ENCODE measurements around the gene FCSK.
A peak's percentile ranks its signal among the peaks of the same experiment; 100 is the strongest.
"Not testable (repeated sequence)": the region's sequence is repeated elsewhere in the genome, so short reads cannot be mapped to it uniquely, and the experiment has no call there.

Gene FCSK

GRCh38 chr16:70448075-70448474 is 6.3 kb upstream of the FCSK start:
- TF ChIP-seq CTCF (IDR thresholded peaks at IDR 0.05; ENCODE audit: low read depth, low read length): no peak
- no peak for DNase-seq (ENCODE audit: low read depth, low spot score)
- no peak overlapping the region for H3K4me3 ChIP-seq (ENCODE audit: low read depth, low read length)
- in situ Hi-C loops (cut with HindIII; ENCODE audit: low sequenced_read_pairs): no loop called here

DNA sequence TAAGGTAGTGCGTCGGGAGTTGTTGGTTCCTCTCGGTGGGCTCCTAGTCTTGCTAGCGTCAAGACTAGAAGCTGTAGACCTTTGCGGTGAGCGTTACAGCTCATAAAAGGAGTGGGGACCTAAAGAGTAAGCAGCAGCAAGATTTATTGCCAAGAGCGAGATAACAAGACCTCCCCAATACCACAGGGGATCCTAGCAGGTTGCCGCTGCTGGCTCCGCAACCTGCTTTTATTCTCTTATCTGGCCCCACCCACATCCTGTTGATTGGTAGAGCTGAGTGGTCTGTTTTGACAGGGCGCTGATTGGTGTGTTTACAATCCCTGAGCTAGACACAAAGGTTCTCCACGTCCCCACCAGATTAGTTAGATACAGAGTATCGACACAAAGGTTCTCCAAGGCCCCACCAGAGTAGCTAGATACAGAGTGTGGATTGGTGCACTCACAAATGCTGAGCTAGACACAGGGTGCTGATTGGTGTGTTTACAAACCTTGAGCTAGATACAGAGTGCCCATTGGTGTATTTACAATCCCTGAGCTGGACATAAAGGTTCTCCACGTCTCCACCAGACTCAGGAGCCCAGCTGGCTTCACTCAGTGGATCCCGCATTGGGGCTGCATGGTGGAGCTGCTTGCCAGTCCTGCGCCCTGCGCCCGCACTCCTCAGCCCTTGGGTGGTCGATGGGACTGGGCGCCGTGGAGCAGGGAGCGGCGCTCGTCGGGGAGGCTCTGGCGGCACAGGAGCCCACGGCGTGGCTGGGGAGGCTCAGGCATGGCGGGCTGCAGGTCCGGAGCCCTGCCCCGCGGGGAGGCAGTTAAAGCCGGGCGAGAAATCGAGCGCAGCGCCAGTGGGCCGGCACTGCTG is 4.0 kb upstream of the FCSK start:
- in situ Hi-C loops (cut with HindIII; ENCODE audit: low sequenced_read_pairs); H3K4me3 ChIP-seq (ENCODE audit: low read depth, low read length); DNase-seq (ENCODE audit: low read depth, low spot score): not testable (repeated sequence)

GRCh38 chr16:70451004-70451340 is 3.4 kb upstream of the FCSK start:
- DNase-seq (ENCODE audit: low read depth, low spot score); in situ Hi-C loops (cut with HindIII; ENCODE audit: low sequenced_read_pairs): not testable (repeated sequence)

DNA sequence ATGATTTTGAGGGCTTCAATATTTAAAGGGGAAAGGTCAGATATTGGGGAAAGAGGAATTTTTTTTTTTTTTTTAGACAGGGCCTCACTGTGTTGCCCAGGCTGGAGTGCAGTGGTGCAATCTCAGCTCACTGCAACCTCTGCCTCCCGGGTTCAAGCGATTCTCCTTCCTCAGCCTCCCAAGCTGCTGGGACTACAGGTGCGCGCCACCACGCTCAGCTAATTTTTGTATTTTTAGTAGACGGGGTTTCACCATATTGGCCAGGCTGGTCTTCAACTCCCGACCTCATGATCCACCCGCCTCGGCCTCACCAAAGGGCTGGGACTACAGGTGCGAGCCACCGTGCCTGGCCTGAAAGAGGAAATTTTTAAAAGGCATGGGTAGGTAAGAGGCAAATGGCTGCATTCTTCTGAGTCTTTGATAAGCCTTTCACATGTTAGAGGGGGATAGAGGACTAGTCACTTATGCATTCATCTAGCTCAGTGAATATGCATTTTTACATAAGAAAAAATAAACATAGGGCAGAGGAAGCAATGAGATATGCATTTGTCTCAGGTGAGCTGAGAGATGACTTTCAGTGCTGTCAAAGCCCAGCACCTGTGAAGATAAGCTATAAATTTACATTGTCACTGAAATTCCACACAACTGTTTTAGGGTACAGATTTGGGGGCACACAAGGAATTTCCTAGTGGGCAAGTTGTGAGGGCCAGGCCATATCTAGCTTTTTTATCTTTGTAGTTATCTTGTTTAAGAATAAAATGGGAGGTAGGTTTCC is 1.1 kb upstream of the FCSK start:
- in situ Hi-C loops (cut with HindIII; ENCODE audit: low sequenced_read_pairs): no loop called here
- peak overlapping the region; percentile 90 for H3K4me3 ChIP-seq (ENCODE audit: low read depth, low read length)
- no peak for DNase-seq (ENCODE audit: low read depth, low spot score)
- TF ChIP-seq CTCF (IDR thresholded peaks at IDR 0.05; ENCODE audit: low read depth, low read length): no peak

More at GRCh38 chr16:70451004-70451340, 3.4 kb upstream of the FCSK start:
- H3K4me3 ChIP-seq (ENCODE audit: low read depth, low read length): not testable (repeated sequence)

DNA sequence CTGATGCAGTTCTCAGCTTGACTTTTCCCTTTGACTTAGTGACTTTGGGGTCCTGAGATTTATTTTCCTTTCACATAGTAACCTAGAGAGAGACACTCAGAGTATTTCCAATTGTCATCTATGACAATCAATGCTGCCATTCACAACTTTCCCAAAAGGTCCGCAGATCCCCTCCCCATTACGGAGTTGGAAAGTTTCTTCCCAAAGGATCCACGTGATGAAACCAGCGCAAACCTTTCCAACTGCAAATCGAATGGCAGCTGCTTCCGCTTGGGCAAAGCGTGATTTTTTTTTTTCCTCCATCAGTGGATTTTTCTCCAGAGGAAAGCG is 538 bp upstream of the FCSK start:
- no peak for TF ChIP-seq CTCF (IDR thresholded peaks at IDR 0.05; ENCODE audit: low read depth, low read length)
- peak overlapping the region; percentile 90 for H3K4me3 ChIP-seq (ENCODE audit: low read depth, low read length)
- in situ Hi-C loops (cut with HindIII; ENCODE audit: low sequenced_read_pairs): no loop called here
- DNase-seq (ENCODE audit: low read depth, low spot score): no peak

GRCh38 chr16:70455910-70456309 is 1.5 kb downstream of the FCSK start:
- no peak for TF ChIP-seq CTCF (IDR thresholded peaks at IDR 0.05; ENCODE audit: low read depth, low read length)
- no peak for DNase-seq (ENCODE audit: low read depth, low spot score)
- in situ Hi-C loops (cut with HindIII; ENCODE audit: low sequenced_read_pairs): no loop called here
- H3K4me3 ChIP-seq (ENCODE audit: low read depth, low read length): no peak overlapping the region

- in situ Hi-C loops (cut with HindIII; ENCODE audit: low sequenced_read_pairs): no loop called here
- DNase-seq (ENCODE audit: low read depth, low spot score): no peak
- H3K4me3 ChIP-seq (ENCODE audit: low read depth, low read length): no peak overlapping the region
- no peak for TF ChIP-seq CTCF (IDR thresholded peaks at IDR 0.05; ENCODE audit: low read depth, low read length)
These were observed 3.2 kb downstream of the FCSK start for GRCh38 chr16:70457446-70458166.
